Measurements from ENCODE around the gene DGKG. TPM values are rescaled to one million over a fixed set of nuclear protein-coding genes. Genes with fewer than 3 reads are reported as not detected.
A peak's percentile ranks its signal among the peaks of the same experiment; 100 is the strongest.

The DGKG gene
- total and polyA plus RNA-seq, 10 of the 15 experiments (the other 5 are each of a cell fraction or from before 2014, with no cell fraction given): 0.39 to 6.2 (median 4.7) TPM

- TF ChIP-seq CTCF (IDR thresholded peaks at IDR 0.05 in 2 of 3, conservative IDR thresholded peaks at IDR 0.05 in 1 of 3; ENCODE audit: control insufficient read depth in 2 of 3, extremely low read depth in 1 of 3, insufficient read depth in 1 of 3, low read depth in 3 of 3, low read length in 3 of 3) (no peak), KLF5 (IDR thresholded peaks at IDR 0.05; ENCODE audit: partially characterized antibody) (peak; percentile 94), EP300 (IDR thresholded peaks at IDR 0.05; ENCODE audit: borderline replicate concordance in 1 of 2, control insufficient read depth in 1 of 2, low read depth in 2 of 2, low read length in 2 of 2) (no peak), BCL11A (IDR thresholded peaks at IDR 0.05; ENCODE audit: low read depth, low read length) (no peak), ELK1 (IDR thresholded peaks at IDR 0.05; ENCODE audit: low read depth, low read length) (no peak), RELB (IDR thresholded peaks at IDR 0.05; ENCODE audit: low read depth) (0 out of 2 replicates have a peak, but pooled peaks have one; percentile 56), KDM1A (IDR thresholded peaks at IDR 0.05; ENCODE audit: borderline replicate concordance) (no peak), SRF (IDR thresholded peaks at IDR 0.05; ENCODE audit: low read depth in 2 of 2, low read length in 2 of 2) (no peak), NFYB (IDR thresholded peaks at IDR 0.05; ENCODE audit: insufficient read depth, low read depth, low read length) (peak; percentile 92), CHD2 (IDR thresholded peaks at IDR 0.05; ENCODE audit: borderline replicate concordance, low read depth, low read length) (peak; percentile 94), TCF3 (IDR thresholded peaks at IDR 0.05; ENCODE audit: borderline replicate concordance, insufficient read depth, low read depth, low read length) (peak; percentile 64; the same call in 1 of the 2 replicates), PAX5 (IDR thresholded peaks at IDR 0.05; ENCODE audit: borderline replicate concordance, low read depth, low read length) (no peak), TCF12 (IDR thresholded peaks at IDR 0.05; ENCODE audit: low read depth, low read length) (peak; percentile 80; the same call in 1 of the 2 replicates), MYC (IDR thresholded peaks at IDR 0.05; ENCODE audit: insufficient read depth, insufficient read length, insufficient replicate concordance, low read length, severe bottlenecking) (no peak), RAD51 (IDR thresholded peaks at IDR 0.05) (no peak)
Measured at GRCh38 chr3:186108941-186109865, 252.8 kb downstream of the DGKG start, which contains the start of gene ETV5 (continued).
